T-helper 2 cell treated with Interferon-gamma antibody and Interleukin-4, amounts not matched to agents 100 ng/mL and 5 ng/mL, for 36 hours (primary cell): ENCODE measurements around the gene NDOR1. TPM values are rescaled to one million over a fixed set of nuclear protein-coding genes. Genes with fewer than 3 reads are reported as not detected.

Source experiments
- intact Hi-C: fragments of 100-400 bp; cut with micrococcal nuclease; formaldehyde crosslinking; loops from one replicate; pipeline ENCODE4 v1.15.1; 2023
- total RNA-seq: library from RNA; stranded (reverse); gene quantifications from 2 replicates; pipeline ENCODE4 v1.2.3, GENCODE V29; 2022

Gene NDOR1
- total RNA-seq, 1 donor from 2014 or later = 42.1 TPM

DNA sequence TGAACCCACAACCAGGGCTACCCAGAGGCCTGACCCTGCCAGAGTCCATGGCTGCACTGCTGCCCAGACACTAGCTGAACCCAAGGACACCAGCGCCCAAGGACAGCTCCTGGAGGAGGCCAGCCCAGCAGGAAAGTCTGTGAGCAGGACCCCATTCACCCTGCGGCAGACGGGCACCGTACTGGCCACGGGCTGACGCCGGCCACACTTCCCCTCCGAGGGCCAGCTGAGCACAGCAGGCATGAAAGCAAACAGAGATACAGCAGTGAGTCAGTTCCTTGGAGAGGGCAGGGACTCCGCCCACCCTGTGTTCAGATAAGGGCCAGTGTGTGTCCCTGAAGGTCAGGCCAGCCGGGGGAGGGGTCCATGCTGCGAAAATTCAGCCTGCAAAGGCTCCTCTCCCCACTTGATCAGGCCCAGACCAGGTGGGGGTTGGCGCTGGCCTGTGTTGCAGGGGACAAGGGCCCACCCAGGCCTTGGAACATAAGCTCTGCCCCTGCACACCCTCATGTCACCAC lies 13.3 kb downstream of the NDOR1 start:
- intact Hi-C loops = no loop called here

- intact Hi-C loops = loop anchor here (10.0 kb wide), 1 partner anchor 415 kb away; the partner anchor contains the start of gene RABL6
Measured at GRCh38 chr9:137219757-137220316, 14.3 kb downstream of the NDOR1 start.

GRCh38 chr9:137220317-137221094 lies 15.0 kb downstream of the NDOR1 start:
- intact Hi-C loops = loop anchor here (10.0 kb wide), 1 partner anchor 416 kb away; the partner anchor contains the start of gene RABL6

GRCh38 chr9:137221095-137221505 lies 15.6 kb downstream of the NDOR1 start:
- intact Hi-C loops = loop anchor here (10.0 kb wide), 1 partner anchor 416 kb away; the partner anchor contains the start of gene RABL6

GRCh38 chr9:137221506-137222111 lies 16.1 kb downstream of the NDOR1 start:
- intact Hi-C loops = loop anchor here (2.0 to 10.0 kb wide), 3 partner anchors 33 to 417 kb away; partner anchors contain the start of genes NELFB and RABL6

- intact Hi-C loops = loop anchor here (1.0 to 10.0 kb wide), 8 partner anchors 17 to 418 kb away; partner anchors contain the start of genes ANAPC2, DPP7, NDOR1 and NELFB
Measured at GRCh38 chr9:137222190-137223077, 16.9 kb downstream of the NDOR1 start, which contains the start of gene RNF208. Gene RNF208, minus strand, starts transcription at chr9:137222240. Its CDS starts 1,028 bp downstream, at chr9:137221212.

GRCh38 chr9:137223078-137223970 lies 17.8 kb downstream of the NDOR1 start:
- intact Hi-C loops = loop anchor here (1.0 to 10.0 kb wide), 8 partner anchors 18 to 419 kb away; partner anchors contain the start of genes ANAPC2, DPP7, NDOR1 and NELFB

DNA sequence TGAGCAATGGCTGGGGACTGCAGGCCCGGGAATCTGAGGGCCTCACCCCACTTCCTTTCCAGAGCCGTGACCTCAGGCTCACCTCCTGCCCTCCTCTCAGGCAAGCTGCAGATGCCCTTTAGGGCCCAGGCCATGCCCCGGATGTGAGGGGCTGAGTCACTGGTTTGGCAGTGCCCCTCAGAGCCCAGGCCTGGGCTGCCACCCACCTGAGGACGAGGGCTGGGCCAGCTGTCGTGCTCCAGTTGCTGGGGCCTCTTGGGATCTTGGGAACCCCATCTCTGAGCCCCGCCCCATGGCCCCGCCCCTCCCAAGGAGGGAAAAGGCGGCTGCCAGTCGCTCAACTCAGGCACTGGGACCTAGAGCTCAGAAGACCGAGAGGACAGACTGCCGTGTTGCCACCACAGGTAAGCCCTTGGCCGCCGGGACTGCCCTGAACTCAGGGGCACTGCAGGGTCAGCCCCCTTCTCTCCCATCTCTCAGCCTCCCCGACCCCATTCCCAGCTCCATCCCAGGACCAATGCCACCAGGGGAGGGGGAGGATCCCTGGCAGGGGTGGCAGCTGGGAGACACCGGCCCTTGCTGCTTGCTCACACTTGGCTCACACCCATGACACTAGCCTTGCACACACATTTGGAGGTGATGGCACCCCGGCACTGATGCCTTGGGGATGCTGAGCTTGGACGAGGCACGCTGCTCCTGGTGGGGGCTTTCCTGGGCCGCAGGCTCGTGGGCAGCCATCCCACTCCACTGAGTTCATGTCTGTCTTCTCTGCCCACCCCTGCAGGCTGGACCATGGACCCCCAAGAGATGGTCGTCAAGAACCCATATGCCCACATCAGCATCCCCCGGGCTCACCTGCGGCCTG lies 19.6 kb downstream of the NDOR1 start, which contains the start of gene CYSRT1:
CYSRT1 (plus strand) TSS at position 345 of the 865 bp plus-strand sequence; CDS start at position 793, 448 bp downstream.
- intact Hi-C loops = loop anchor here (10.0 kb wide), 1 partner anchor 420 kb away; the partner anchor contains the start of gene RABL6

- intact Hi-C loops = loop anchor here (10.0 kb wide), 1 partner anchor 421 kb away; the partner anchor contains the start of gene RABL6
Measured at GRCh38 chr9:137225699-137226331, 20.3 kb downstream of the NDOR1 start.

GRCh38 chr9:137226338-137227053 lies 21.0 kb downstream of the NDOR1 start:
- intact Hi-C loops = loop anchor here (10.0 kb wide), 1 partner anchor 422 kb away; the partner anchor contains the start of gene RABL6

DNA sequence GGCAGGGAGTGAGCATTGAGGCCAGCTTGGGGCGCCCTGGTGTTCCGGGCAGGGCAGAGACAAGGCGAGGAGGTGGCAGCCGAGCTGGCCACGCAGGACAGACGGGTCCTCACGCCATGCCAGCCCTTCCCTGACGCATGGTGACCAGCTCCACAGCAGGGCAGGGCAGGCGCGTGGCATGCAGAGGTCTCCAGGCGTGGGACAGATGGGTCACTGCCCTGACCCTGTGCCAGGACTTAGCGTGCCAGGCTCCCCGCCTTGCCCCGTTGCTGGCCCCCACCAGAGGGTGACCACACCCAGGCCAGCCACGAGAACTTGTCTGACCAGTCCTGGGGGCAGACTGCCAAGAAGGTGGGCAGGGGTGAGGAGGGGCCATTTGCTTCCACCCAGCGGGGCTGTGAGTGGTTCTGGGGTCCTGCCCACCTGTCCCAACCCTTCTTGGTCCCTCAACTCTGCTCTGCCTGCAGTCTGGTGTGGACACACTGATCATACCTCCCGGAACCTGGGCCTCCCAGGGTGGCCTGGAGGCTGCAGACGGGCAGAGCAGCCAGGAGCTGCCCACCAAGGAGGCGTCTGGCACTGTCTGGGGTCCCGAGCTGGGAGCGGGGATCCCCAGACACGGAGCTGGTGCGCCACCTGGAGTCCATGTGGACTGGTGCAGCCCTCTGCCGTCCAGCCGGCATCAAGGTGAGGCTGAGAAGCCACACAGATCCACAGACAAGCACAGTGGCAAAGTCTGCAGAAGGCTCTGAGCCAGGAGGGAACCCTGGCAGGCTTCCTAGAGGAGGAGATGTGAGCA lies 21.8 kb downstream of the NDOR1 start, which contains the start of gene RNF224:
RNF224 (plus strand) TSS at position 449 of the 799 bp plus-strand sequence. CDS start 834 bp downstream, outside the sequence.
- intact Hi-C loops = loop anchor here (10.0 kb wide), 1 partner anchor 422 kb away; the partner anchor contains the start of gene RABL6

DNA sequence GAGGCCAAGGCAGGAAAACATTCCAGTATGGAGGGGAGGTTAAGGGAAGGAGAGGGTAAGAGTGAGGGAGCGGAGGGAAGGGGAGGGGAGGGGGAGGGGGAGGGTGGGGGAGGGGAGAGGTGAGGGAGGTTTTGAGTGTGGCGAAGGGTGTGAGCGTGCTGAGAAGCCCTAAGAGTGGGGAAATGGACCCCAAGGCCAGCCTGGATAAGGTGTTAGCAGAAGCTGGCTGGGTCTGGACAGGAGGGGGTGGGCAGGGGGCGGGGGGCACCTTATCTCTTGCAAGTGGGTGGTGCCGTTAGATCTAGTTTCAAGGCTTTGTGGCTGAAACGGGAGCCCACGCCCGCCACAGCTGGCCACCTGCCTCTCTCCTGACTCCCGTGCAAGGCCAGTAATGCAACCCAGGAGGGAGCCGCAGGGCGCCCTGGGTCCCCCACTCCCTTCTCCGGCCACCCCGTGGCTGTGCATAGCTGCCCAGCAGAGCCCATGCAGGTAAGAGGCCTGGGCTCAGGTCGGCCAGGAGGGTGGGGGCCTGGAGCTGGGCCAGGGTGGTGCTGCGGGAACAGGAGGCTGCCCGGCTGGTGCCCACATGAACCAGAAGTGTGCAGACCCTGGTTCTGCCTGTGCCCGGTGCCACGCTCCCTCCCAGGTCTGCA lies 22.5 kb downstream of the NDOR1 start:
- intact Hi-C loops = loop anchor here (10.0 kb wide), 1 partner anchor 423 kb away; the partner anchor contains the start of gene RABL6

DNA sequence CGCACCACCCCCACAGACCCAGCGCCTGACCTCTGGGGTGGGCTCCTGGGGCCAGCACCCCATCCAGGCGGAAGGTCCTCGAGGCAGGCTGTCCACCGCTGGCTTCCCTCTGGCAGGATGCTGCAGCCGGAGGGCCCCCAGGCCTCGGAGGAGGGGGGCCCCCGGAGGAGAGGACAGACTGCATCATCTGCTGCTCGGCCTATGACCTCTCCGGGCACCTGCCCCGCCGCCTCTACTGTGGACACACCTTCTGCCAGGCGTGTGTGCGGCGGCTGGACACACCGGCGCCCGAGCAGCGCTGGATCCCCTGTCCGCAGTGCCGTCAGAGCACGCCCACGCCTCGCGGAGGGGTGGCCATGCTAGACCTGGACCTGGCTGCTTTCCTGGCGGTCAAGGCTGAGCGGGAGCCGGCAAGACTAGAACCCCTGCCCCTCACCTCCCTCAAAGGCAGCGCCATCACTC lies 23.0 kb downstream of the NDOR1 start:
- intact Hi-C loops = loop anchor here (10.0 kb wide), 1 partner anchor 424 kb away; the partner anchor contains the start of gene RABL6

- intact Hi-C loops = loop anchor here (10.0 kb wide), 1 partner anchor 424 kb away; the partner anchor contains the start of gene RABL6
Measured at GRCh38 chr9:137228968-137229896, 23.7 kb downstream of the NDOR1 start.
